GM13976 (cell line): ENCODE measurements around the gene RBP2.

Source experiments
- DNase-seq: peaks from one replicate; pipeline ENCODE4 v3.0.0; 2012; ENCODE audit warnings: low spot score
- CTCF ChIP-seq: IDR thresholded peaks from 2 replicates; pipeline ENCODE4 v1.5.1; 2012; ENCODE audit warnings: borderline replicate concordance, mild to moderate bottlenecking; ENCODE audit not compliant: insufficient read depth; ENCODE audit errors: extremely low read depth, missing control alignments, control extremely low read depth
- in situ Hi-C: fragments of 300-500 bp; cut with MboI; formaldehyde crosslinking; loops from one replicate; pipeline ENCODE4 v1.12.0; 2022; ENCODE audit warnings: low sequenced_read_pairs, mixed read lengths, inconsistent platforms; ENCODE audit not compliant: unreplicated experiment

RBP2 gene

GRCh38 chr3:139521144-139521543 is 44.8 kb upstream of the RBP2 start:
- no peak for DNase-seq
- in situ Hi-C loops: no loop called here
- TF ChIP-seq CTCF: no peak

DNA sequence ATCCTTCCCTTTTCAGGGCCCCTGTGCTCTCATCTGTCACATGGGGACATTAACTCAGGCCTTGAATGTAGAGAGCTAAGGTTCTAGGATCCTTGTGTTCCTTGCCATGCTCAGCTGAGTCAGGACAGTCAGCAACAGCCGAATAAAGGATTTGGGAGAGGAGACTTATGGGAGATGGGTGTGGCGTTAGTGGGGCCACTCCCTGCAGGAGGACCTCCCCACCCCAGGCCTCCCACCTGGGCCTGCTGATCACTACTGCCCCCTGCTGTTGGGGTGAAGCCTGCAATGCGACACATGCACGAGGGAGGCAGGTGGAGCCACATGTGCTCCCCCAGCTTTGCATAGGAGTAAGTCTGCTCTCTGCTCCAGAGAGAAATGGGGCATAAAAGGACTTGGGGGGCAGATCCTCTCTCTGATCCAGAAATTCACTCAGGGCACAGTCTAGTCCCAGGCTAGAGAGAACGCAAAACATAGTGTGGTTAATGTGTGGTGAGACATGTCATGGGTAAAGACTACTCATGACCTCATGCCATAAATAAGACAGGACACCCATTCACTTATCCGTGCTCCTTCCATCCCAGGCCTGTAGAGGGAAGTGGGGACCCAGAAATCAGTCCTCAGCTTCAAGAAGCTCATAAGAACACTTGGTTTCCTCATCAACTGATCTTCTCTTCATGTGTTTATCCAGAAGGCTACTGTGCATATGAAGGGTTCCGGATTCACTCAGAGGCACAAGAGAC is 43.9 kb upstream of the RBP2 start:
- DNase-seq: peak; percentile 44
- TF ChIP-seq CTCF: peak; percentile 42
- in situ Hi-C loops: no loop called here

DNA sequence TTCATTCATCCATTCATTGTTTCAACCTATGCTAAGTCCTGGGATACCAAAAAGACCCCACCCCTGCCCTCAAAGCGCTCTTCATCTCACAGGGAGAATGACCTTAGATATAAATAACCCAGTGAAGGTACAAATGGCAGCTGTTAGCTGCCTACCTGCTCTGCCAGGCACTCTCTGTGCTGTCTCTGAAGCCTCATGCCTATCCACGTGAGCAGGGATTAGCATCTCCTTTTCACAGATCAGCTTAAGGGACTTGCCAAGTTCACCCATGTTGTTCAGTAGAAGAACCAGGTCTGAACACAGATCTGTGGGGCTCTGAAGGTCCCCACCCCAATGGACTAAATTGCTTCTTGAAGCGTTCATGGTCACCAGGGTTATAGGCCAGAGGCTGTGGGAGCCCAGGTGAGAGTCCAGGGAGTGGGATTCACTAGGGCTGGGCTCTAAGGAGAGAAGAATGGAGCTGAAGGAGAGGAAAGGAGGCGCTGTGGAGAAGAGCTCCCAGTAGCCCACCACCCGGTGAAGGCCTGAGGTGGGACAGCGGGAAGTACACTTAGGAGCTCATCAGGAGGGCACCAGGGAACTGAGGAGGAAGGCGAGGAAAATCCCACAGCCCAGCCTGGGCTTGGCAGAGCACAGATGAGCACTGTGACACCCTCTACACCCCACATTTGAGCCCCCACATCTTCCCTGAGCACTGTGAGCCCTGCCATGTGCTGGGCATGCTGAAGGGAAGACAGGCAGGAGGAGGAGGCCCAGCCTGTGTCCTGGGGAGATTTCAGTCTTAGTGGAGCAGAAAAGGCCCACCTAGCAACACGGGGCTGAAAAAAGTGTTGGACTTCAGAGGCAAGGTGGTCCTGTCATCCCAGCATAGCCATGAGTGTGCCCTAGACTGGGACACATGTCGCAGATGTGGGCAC is 42.9 kb upstream of the RBP2 start:
- no peak for DNase-seq
- in situ Hi-C loops: no loop called here
- TF ChIP-seq CTCF: no peak

GRCh38 chr3:139518306-139518705 is 42.0 kb upstream of the RBP2 start:
- in situ Hi-C loops: no loop called here

GRCh38 chr3:139517321-139518065 is 41.2 kb upstream of the RBP2 start:
- DNase-seq: no peak
- no peak for TF ChIP-seq CTCF
- in situ Hi-C loops: no loop called here

More at GRCh38 chr3:139518306-139518705, 42.0 kb upstream of the RBP2 start:
- TF ChIP-seq CTCF: no peak
- DNase-seq: no peak

GRCh38 chr3:139514741-139515140 is 38.4 kb upstream of the RBP2 start:
- no peak for DNase-seq
- no peak for TF ChIP-seq CTCF
- in situ Hi-C loops: no loop called here
